ENCODE measurements around the gene ULK1.

The ULK1 gene

DNA sequence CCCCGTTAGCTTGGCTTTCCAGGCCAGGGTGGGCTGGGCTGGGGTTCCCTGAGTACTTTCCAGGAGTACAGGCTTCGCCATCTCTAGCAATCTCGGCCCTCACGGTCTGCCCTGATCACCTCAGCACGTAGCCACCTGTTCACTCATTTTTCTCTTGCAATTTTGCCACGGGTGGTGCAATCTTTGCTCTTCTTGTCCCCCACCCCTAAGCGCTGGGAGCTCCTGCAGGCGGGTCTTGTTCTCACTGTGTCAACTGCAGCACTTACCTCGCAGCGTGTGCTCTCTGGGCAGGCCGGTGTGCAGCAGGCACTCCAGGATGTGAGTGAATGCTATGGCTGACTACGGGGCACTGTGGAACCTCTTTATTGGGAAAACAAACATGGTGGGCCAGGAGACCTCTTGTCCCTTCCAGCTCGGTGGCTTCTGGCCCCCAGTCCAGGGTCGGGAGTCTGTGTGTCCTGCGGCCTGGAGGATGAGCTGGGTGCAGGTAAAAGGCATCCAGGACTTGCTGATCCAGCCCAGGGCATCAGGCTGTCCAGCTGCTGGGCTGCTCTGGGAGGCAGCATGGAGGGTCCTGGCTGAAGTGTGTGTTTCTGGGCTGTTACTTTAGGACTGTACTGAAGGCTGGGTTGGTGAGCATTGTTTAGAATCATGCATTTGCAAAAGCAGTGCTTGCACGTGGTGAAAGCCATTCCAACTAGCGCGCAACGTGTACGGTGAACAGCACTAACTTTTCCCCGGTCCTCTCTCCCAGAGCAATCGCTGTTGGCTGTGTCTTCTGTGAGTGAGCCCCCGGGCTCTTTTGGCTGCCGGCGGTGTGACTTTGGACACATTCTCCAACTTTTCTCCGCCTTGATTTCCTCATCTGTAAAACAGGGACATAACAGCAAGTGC lies 1.5 kb upstream of the ULK1 start:
- DNase-seq (ENCODE audit: low spot score), result peak; percentile 7

DNA sequence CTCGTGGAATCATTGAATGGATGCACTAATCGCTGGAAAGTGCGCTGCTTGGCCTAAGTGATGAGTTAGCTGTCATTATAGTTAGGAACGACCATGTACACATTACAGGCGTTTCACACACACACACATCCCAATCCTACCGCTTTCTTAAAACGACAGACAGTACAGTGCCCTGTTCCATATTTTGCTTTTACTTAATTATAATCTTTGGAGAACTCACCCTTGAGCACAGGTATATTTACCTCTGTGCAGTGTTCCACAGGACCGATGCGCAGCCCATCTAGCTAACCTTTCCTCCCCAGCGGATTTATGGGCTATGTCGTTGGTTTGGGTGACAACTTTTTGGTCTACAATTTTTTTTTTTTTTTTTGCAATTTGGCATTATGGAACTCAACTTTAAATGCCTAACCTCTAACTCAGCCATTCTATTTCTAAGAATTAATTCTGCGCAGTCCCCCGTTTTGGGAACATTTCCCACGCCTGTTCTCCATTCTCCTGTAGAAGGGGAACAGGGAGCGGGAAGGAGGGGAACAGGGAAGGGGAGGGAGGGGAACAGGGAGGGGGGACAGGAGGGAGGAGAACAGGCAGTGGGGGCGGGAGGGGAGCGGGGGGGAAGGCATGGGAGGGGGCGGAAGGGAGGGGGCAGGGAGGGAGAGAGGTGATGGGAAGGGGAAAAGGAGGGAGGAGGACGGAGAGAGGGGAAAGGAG lies 663 bp upstream of the ULK1 start:
- DNase-seq (ENCODE audit: low spot score), result peak; percentile 3

GRCh38 chr12:131894981-131895639 lies 688 bp downstream of the ULK1 start:
- DNase-seq (ENCODE audit: low spot score), result peak; percentile 22

- DNase-seq (ENCODE audit: low spot score), result no peak
Observed at GRCh38 chr12:131895640-131896079, 1.2 kb downstream of the ULK1 start.

GRCh38 chr12:131896080-131896810 lies 1.8 kb downstream of the ULK1 start:
- DNase-seq (ENCODE audit: low spot score), result peak; percentile 95

GRCh38 chr12:131896811-131897270 lies 2.4 kb downstream of the ULK1 start:
- DNase-seq (ENCODE audit: low spot score), result no peak

GRCh38 chr12:131897276-131897675 lies 2.9 kb downstream of the ULK1 start:
- no peak for DNase-seq (ENCODE audit: low spot score)

DNA sequence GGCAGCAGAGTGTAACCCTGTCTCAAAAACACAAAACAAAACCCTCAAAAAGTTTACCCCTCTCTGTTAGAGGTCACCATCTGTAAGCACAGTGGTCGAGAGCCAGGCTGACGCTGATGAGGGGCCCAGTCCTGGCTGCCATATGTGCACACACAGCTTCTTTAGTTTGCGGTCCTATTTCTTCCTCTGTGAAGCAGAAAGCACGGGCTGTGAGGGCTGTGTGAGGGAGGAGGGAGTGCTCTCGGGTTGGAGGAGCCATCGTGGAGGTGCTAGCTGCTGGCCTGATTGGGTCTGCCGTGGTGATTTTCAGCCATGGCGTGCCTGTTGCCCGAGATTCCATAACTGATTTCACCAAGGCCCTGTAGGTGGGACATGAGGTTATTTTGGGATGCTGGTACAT lies 3.5 kb downstream of the ULK1 start:
- no peak for DNase-seq (ENCODE audit: low spot score)

GRCh38 chr12:131900397-131900796 lies 6.0 kb downstream of the ULK1 start:
- DNase-seq (ENCODE audit: low spot score), result no peak

- DNase-seq (ENCODE audit: low spot score), result no peak
Observed at GRCh38 chr12:131901431-131902331, 7.3 kb downstream of the ULK1 start.

DNA sequence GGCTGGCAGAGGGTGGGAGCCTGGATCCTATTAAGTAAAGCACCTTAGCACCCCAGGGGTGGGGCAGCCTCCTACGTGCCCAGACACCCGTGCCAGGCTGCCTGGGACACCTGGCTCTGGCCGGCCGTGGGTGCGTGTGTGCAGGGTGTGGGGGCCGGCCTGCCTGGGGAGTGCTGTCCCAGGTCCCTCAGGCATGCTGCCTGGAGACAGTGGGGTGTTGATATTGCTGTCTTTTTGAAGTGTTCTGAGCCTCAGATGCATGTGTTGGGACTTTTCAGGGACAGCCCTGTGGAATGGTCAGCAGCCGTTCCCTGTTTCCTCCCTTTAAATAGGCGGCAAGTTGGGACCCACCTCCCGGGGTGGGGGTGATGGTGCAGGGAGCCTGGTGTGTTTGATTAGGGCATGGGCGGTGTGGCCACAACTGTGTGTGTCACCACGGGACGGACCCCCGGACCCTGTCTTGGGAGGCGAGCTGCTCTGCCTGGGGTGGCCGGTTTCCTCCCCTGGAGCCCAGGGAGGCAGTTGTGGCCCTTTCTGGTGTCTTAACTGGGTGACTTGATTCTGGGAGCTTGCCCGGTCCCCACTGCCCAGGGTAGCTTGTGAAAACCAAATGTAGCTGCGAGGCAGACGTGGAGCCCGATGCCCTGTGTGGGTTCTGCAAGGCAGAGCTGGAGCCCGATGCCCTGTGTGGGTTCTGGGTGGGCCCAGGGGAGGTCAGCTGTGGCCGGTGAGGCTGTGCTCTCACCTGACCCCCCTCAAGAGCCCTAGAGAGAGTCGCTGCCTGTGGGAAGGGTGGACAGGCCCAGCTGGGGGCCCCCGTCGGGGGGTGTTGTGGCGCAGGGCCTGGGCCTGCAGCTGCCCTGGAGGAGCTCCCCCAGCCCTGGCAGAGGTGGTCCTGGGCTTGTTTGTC lies 8.2 kb downstream of the ULK1 start:
- no peak for DNase-seq (ENCODE audit: low spot score)

DNA sequence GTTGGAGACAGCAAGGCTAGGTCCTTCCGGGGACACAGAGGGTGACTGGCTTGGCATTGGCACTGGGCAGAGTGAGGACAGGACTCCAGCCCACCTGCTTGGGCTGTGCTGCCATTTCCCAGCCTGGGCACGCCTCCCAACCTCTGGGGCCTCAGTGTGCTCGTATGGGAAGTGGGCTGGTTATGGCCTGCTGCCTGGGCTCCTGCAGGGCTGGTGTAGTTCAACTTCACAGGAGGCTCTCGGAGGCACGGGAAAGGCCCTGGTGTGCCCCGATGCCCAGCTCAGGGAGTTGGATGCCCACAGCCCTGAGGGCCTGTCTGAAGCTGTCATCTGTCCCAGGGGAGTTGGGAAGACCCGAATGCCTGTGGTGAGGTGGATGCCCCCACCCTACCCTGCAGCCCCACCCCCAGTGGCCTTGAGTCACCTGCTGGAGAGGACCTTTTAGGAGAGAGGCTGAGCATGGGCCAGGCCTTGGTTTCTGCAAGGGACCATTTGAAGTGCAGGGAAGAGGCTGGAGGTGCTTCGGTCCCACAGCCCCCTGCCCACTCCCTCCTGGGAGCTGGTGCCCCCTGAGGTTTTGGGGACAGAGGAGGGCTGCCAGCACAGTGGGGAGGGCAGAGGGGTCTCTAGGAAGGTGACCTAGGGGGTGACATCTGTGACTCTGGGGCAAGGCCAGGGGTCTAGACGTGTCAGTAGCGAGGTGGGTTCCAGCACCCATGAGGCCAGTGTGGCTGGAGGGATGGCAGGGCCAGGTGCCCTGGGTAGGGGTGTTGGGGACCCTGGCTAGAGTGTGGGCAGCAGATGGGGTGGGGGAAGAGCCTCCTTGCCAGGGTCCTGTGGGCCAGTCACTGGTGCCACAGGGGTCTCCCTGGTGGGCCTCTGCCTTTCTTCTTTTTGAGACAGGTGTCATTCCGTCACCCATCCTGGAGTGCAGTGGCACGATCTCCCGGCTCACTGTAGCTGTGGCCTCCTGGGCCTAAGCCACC lies 9.1 kb downstream of the ULK1 start:
- DNase-seq (ENCODE audit: low spot score), result no peak

GRCh38 chr12:131904346-131904745 lies 9.9 kb downstream of the ULK1 start:
- no peak for DNase-seq (ENCODE audit: low spot score)

DNA sequence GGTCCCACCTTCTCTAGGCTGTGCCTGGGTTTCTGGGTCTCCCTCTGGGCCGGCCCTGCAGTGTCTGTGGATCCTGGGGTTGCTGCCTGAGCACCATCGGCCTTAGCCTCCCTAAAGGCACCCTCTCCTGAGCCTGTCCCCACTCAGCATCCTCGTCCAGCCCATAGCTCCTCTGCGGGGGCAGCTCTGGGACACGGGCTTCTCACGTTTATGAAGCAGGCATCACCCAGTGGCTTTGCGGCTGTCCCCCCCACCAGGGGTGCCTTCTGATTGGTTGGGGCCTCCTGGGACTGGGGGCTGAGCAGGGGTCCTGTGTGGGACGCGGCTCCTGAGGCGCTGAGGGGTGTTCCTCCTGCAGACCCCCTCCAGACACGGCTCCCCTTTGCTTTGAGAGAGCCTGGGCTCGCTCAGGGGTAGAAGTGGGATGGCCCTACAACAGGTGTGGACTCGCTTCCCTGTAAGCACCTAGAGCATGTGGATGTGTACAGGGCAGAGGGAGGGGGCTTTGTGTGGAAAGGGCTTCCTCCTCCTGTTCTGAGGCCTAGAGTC lies 10.7 kb downstream of the ULK1 start:
- no peak for DNase-seq (ENCODE audit: low spot score)

DNA sequence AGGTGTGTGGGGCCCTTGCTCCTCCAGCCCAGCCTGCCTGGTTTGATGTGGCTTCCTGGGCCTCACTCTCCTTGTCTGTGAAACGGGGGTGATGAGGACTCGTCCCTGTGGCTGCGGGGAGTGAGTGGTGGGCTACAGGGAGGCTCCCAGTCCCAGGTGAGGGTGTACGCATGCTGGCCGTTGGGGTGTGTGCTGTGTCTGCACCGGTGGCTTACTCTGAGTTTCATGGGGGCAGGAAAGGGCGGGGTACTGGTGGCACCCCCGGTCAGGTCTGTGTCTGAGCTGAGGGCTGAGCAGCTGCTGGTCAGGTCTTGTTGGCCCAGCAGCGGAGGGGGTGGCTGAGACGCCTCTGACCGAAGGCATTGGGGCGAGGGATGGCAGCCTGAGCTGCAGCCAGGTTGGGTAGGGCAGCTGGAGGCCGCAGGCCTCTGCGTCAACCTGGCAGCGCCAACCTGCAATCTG lies 11.2 kb downstream of the ULK1 start:
- no peak for DNase-seq (ENCODE audit: low spot score)

- DNase-seq (ENCODE audit: low spot score), result no peak
Observed at GRCh38 chr12:131907379-131908091, 13.1 kb downstream of the ULK1 start.
